Measurements from ENCODE around the gene PPP1R9B.
A peak's percentile ranks its signal among the peaks of the same experiment; 100 is the strongest.

PPP1R9B gene, protein sequence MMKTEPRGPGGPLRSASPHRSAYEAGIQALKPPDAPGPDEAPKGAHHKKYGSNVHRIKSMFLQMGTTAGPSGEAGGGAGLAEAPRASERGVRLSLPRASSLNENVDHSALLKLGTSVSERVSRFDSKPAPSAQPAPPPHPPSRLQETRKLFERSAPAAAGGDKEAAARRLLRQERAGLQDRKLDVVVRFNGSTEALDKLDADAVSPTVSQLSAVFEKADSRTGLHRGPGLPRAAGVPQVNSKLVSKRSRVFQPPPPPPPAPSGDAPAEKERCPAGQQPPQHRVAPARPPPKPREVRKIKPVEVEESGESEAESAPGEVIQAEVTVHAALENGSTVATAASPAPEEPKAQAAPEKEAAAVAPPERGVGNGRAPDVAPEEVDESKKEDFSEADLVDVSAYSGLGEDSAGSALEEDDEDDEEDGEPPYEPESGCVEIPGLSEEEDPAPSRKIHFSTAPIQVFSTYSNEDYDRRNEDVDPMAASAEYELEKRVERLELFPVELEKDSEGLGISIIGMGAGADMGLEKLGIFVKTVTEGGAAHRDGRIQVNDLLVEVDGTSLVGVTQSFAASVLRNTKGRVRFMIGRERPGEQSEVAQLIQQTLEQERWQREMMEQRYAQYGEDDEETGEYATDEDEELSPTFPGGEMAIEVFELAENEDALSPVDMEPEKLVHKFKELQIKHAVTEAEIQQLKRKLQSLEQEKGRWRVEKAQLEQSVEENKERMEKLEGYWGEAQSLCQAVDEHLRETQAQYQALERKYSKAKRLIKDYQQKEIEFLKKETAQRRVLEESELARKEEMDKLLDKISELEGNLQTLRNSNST

DNA sequence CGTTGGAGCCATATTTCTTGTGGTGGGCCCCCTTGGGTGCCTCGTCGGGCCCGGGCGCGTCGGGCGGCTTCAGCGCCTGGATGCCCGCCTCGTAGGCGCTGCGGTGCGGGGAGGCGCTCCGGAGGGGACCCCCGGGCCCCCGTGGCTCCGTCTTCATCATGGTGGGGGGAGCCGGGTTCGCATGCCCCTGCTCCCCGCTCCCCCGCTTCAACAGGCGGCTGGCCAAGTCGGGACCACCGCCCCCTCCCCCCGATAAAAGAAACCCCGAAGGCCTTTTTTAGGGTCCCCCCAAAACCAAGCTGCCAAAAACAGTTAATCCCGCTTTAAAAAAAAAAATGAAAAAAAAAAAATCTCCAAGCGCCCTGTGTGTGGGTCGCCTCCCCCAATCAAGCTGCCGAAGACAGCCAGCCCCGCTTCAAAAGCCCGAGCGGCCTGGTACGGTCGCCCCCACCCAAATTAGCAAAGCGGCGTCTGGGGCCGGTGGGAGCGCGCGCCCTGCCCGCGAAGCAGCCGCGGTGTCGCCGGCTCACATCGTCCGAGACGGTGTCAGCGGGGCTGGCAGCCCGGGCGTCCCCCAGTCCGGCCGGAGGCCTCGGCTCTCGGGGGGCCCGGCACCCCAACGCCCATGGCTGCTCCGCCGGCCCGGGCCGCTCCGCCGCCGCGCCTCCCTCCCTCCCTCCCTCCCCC, at the start of gene PPP1R9B:
TSS of gene PPP1R9B (minus strand) at position 324 of the 687 bp plus-strand sequence. CDS start at position 160, 164 bp downstream.
- DNase-seq (ENCODE audit: low read depth): no peak

DNA sequence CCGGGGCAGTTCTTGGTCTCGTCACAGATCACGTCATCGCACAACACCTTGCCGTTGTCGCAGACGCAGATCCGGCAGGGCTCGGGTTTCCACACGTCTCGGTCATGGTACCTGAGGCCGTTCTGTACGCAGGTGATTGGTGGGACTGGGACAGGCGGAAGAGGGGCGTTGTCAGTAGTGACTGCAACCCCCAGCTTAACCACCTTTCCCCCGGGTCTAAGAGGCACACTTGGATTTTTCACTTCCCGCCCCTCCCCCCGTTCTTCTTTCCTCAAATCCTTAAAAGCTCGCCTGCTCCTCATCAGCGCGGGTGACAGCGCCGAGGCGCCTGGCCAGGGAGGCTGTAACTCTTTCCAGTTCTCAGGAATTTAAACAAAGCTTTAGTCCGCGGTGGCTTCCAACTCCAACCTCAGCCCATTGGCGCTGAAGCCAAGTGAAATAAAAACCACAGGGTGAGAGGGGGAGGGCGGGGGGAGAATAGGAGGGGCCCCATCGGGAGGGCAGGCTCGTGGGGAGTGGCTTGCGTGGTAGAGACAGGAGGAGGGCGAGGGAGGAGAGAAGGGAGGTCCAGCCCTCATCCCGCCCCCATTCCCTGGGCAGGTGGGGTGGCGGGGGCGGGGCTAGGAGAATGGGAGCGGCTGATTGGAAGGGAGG, 49.5 kb upstream of the PPP1R9B start:
- peak; percentile 97 for DNase-seq (ENCODE audit: low read depth)

DNA sequence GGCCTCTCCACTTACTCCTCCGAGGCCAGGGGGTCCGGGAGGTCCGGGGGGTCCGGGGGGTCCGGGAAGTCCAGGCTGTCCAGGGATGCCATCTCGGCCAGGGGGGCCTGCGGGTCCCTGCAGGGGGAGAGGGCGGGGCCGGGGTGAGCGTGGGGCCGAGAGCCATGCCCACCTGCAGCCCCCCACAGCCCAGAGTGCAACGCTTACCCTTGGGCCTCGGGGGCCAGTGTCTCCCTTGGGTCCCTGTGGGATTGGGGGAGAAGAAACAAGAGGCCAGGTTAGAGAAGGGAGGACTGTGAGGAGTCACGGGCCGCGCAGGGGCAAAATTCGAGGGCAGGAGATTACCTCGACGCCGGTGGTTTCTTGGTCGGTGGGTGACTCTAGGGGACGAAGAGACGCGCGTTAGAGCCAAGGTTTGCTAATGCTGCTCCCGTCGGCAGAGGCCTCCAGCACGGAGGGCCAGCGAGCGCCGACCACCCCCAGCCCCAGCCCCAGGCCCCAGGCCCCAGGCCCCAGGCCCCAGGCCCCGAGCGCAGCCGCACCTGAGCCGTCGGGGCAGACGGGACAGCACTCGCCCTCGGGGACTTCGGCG, 48.8 kb upstream of the PPP1R9B start:
- DNase-seq (ENCODE audit: low read depth): no peak

DNA sequence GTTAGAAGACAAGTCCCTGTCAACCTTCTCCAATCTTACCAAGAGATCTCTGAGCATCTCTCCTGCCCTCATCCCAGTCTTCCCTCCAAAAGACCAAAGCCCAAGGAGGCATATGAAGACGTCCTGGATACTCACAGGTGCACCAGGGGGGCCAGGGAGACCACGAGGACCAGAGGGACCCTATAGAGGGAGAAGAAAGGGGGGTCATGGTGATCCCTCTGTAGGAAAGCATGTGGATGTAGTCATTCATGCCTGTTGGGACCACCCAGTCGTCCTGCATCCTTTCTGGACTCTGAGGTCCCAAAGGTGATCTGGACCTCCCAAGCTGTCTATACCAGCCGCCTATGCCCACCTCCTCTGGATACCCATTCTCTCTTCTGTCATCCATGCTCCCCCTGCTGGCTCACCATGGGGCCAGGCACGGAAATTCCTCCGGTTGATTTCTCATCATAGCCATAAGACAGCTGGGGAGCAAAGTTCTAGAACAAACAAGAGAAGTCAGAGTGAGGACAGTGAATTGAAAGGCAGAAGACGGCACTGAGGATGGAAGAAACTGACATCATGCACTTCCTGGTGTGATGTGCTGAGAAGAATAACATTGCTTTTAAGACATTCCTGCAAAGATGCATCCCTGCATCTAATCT, 47.7 kb upstream of the PPP1R9B start:
- no peak for DNase-seq (ENCODE audit: low read depth)

DNA sequence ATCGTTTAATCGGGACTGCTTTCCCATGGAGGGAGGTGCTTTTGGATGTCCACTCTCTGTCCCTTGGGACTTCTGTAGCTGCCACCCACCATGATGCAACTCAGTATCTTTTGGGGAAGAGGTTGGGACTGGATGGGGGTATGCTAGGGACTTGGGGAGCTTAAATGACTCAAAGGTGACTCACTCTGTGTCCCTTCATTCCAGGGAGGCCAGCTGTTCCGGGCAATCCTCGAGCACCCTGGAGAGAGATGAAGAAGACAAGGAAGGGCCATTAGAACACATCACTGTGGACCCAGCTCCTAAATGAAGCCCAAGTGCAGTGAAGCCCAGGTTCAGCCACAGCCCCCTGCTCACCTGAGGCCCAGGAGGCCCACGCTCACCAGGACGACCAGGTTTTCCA, 46.3 kb upstream of the PPP1R9B start:
- no peak for DNase-seq (ENCODE audit: low read depth)

DNA sequence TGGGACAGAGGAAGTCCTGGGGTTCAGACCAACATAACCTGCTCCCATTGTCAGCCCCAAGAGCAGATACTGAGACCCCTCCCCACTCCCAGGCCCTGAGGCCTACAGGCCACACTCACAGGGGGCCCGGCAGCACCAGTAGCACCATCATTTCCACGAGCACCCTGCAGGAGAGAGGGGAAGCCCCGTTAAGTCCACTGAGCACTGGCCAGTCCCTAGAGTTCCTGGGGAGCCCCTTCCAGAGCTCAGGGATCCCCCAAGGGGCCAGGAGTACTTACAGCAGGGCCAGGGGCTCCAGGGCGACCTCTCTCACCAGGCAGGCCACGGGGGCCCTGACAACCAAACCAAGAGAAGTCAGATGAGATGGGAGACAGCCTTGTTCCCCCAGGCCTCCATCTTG, 45.6 kb upstream of the PPP1R9B start:
- DNase-seq (ENCODE audit: low read depth): no peak

DNA sequence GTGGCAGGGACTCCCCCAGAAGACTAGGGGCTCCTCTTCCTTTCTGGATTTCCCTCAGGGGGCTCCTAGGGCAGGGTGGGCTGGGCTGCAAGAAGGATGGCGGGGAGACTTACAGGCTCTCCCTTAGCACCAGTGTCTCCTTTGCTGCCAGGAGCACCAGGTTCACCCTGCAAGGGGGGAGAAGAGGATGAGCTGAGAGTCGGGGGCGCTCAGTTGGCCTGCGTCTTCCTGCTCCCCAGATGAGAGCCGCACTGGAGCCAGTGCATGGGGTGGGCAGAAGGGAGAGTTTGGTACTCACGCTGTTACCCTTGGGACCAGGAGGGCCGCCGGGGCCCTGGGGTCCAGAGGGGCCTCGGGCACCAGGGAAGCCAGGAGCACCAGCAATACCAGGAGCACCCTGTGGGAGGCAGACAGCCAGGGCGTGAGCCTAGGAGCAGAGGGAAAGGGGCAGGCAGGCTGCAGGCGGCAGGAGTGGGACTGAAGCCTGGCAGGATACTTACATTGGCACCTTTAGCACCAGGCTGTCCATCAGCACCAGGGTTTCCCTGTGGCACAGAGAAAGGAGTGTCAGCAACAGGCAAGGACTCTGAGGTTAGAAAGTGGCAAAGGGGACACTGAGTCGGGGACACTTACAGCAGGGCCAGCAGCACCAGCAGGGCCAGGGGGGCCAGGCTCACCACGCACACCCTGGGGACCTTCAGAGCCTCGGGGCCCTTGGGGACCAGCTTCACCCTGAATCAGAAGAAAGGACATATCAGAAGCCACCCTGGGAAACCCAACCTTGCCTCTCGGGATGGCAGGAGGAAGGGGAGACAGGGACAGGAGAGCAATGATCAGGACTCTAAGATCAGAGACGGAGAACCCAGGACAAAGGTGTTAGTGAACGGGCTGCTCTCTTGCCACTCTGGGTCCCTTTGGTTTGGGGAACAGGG, 44.7 kb upstream of the PPP1R9B start:
- no peak for DNase-seq (ENCODE audit: low read depth)

DNA sequence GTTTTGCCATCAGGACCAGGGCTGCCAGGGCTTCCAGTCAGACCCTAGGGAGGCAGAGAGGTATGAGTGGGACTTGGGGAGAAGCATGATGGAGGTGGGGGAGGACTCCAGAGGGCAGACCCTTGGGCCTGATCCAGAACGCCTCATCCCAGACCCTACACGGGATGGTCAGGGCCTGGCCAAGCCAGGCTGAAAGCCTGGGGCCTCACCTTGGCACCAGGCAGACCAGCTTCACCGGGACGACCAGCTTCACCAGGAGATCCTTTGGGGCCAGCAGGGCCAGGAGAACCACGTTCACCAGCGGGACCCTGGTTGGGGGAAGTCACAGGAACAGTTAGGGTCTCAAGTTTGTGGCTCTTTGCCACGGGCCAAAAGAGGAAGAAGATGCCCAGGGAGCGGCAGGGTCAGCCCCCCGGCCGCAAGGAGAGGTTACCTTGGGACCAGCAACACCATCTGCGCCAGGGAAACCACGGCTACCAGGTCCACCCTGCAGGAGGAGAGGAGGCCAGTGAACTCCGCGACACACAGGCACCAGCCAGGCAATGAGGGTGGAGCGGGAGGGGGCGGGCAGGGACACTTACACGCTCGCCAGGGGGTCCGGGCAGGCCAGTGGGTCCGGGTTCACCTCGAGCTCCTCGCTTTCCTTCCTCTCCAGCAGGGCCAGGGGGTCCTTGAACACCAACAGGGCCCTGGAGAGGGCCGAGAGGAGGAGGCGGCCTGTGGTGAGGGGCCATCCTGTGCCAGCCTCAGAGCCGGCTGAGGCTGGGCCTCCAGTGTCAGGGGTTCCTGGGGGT, 43.9 kb upstream of the PPP1R9B start:
- DNase-seq (ENCODE audit: low read depth): no peak

DNA sequence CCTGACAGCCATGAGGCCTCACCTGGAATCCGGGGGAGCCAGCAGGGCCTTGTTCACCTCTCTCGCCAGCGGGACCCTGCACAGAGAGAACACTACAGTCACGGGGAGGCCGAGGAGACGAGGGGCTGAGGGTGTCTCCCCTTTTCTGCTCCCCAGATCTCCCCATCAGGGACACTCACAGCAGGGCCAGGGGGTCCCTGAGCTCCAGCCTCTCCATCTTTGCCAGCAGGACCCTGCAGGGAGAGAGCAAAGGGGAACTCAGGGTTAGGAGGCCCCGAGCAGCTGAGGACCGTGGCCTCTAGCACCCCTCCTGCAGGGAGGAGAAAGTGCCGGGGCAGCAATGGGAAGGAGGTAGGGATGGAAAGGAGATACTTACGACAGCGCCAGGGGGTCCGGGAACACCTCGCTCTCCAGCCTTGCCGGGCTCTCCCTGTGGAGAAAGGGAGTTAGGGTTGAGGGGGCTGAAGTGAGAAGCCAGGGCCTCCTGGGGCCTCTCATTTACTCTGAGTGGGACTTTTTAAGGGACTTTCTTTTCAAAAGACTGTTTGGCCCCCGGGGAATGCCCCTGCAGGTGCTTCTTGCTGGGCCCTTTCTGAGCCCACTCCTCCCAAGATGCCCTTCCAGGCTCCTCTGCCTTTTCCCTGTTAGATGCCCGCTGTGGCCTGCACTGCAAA, 42.3 kb upstream of the PPP1R9B start:
- DNase-seq (ENCODE audit: low read depth): no peak

DNA sequence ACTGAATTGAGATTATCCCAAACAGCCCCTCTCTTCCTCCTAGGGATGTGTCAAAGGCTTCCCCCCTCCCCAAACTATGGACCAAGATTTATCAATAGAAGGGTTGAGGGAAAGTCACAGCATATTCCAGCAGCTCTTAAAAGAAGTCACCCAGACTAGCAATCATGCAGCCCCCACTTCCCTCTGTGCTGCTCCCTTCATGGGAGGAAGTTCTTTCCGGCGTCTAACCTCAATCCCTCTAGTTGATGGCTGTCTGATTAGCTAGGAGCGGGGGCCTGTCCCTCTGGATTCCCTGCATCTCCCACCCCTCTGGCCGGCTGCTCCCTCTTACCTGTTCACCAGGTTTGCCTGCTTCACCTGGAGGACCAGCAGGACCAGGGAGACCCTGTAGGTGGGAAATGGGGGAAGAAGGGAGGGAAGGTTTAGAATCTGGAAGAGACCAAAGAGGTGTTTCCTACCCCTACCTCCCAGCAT, 41.7 kb upstream of the PPP1R9B start:
- DNase-seq (ENCODE audit: low read depth): no peak

DNA sequence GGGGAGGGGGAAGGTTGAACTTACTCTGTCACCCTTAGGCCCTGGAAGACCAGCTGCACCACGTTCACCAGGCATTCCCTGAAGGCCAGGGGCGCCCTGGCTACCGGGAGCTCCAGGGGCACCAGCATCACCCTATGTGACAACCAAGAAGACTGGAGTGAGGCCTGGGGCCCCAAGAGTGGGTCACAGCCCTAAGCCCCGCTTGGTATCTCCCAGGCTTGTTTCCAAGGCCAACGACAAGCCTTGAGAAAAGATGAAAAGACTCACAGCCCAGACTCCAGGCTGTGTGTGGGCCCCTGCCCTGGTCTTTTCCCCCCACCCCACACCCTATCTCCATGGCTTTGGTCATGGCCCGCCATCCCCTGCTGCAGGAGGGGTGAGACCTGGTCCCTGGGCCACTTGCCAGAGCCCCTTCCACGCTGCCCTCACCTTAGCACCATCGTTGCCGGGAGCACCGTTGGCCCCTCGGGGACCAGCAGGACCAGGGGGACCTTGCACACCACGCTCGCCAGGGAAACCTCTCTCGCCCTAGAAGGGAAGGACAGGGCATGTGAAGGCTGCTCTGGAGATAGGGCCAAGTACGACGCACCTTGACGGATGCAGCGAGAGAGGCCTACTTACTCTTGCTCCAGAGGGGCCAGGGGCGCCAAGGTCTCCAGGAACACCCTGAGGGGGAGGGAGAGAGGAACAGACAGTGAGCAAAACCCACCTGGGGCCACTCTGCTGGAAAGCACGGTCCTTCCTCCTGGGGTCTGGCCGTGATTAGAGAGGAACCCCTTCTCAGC, 41.1 kb upstream of the PPP1R9B start:
- DNase-seq (ENCODE audit: low read depth): no peak

DNA sequence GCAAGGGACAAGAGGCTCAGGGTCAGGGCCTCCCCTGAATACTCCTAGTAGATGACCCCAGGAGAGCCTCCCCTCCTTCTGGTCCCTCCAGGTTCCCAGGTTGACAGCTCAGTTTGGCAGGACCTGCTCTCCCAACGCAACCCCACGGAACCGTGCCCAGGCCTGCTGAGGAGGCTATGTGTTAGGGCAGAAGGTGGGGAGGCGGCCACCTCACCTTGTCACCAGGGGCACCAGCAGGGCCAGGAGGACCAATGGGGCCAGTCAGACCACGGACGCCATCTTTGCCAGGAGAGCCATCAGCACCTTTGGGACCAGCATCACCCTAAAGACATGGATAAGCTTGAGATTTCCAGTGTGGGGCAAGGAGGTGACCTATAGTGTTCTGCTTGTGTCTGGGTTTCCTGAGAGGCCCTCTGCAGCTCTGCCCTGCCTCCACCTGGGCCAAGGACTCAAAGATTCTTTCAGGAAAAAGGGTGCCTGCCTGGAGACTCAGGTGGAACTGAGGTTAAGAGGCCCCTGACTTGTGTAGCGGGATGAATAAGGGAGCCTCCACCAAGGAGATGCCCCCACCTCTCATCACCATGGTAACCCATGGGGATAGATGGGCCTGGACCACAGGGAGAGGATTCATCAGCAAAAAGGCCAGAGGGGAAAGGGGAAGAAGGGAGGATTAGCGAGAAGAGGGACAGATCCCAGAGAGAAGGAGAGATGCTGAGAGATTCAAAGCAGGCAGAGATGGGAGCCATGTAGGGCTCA, 40.3 kb upstream of the PPP1R9B start:
- no peak for DNase-seq (ENCODE audit: low read depth)

DNA sequence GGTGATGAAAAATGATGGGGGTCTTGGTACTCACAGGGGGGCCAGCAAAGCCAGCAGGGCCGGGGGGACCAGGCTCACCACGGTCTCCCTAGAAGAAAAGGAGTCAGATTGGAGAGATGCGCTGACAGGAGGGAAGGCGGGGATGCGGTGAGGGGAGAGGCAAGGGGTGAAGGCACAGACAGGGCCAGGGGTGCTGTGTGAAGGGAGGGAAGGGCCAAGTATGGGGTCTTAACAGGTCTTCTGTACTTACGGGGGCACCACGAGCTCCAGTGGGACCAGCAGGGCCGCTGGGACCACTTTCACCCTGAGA, 39.8 kb upstream of the PPP1R9B start:
- DNase-seq (ENCODE audit: low read depth): no peak

DNA sequence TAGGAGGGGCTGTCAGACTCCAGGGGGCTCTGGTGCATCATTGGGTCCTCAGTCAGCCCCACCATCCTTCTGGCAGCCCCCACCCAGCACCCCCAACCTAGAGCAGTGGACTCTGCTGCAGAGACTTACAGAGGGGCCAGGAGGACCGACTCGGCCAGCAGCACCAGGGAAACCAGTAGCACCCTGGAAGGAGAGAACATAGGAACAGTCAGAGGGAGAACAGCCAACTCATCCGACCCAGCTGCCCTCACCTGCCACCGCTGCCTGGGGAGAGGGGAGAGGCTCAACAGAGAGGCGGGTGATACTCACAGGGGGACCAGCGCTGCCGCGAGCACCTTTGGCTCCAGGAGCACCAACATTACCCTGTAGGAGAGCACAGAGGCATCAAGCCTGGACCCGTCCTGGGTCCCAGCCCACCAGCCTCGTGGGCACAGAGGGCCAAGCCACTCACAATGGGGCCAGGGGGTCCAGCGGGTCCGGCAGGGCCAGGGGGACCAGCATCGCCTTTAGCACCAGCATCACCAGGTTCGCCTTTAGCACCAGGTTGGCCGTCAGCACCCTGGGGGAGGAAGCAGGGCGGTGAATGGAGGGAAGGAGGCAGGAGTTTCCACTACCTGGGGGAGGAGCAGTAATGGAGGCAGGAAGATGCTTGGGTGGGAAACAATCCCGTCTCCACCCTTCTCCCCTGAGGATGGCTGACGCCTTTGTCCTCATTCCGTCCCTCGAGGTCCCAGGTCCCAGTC, 39.2 kb upstream of the PPP1R9B start:
- DNase-seq (ENCODE audit: low read depth): no peak

DNA sequence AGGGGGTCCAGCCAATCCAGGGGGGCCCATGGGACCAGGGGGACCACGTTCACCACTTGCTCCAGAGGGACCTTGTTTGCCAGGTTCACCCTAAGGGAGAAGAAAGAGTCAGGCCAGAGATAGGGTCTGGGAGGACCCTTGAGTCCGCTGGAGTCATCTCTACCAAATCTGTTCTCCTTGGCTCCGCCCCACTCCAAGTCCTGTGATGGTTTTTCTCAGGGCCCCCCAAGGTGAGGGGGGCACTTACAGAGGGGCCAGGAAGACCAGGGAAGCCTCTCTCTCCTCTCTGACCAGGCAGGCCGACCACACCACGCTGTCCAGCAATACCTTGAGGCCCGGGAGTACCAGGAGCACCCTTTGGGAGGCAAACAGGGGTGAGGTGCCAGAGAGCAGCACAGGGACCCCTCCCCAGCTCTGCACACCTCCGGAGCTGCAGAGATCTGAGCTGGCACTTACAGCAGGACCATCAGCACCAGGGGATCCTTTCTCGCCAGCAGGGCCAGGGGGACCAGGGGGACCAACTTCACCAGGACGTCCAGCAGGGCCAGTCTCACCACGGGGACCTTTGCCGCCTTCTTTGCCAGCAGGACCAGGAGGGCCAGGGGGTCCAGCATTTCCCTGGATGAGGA, 38.6 kb upstream of the PPP1R9B start:
- DNase-seq (ENCODE audit: low read depth): no peak

DNA sequence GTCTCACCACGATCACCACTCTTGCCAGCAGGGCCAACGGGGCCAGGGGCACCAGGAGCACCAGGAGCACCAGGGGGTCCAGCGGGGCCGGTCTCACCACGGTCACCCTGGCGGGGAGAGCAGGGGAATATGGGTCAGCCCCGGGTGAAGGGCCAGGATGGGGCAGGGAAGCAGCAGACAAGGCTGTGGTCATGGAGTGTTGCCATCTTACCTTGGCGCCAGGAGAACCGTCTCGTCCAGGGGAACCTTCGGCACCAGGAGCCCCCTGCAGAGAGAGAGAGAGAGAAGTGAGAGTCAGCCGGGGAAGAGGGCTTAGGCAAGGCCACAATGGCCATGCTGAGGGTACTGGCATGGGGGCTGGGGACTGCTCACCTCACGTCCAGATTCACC, 38.0 kb upstream of the PPP1R9B start:
- no peak for DNase-seq (ENCODE audit: low read depth)

Data from fibroblast of the conjunctiva (primary cell).